ENCODE results near the gene SERPINA4. TPM values are rescaled to one million over a fixed set of nuclear protein-coding genes. Genes with fewer than 3 reads are reported as not detected.

SERPINA4 gene
- total RNA-seq, 1 experiment from 2014 or later: 0.17 TPM

GRCh38 chr14:94570440-94570839 lies 9.2 kb downstream of the SERPINA4 start:
- Histone ChIP-seq H3K27me3 (ENCODE audit: insufficient read depth, low read length) (no peaks in the 10 kb centered on the region), H3K4me1 (ENCODE audit: control insufficient read depth in 1 of 2, insufficient read depth in 2 of 2, low read length in 2 of 2) (no peaks in the 10 kb centered on the region), H3K4me3 (replicated peaks in 1 of 2; ENCODE audit: low read depth in 1 of 2, low read length in 2 of 2) (no peak overlapping the region), H3K9me3 (ENCODE audit: control insufficient read depth in 1 of 2, insufficient read depth in 1 of 2, low read depth in 1 of 2, low read length in 2 of 2) (no peaks in the 10 kb centered on the region), H2AFZ (ENCODE audit: low read depth, low read length, poor library complexity, severe bottlenecking) (no peak overlapping the region), H4K20me1 (ENCODE audit: insufficient read depth) (no peaks in the 10 kb centered on the region), H3K9me2 (ENCODE audit: insufficient read depth) (no peaks in the 10 kb centered on the region), H3K4me2 (ENCODE audit: low read length) (no peak overlapping the region), H3K36me3 (ENCODE audit: control insufficient read depth in 1 of 2, insufficient read depth in 2 of 2, low read length in 2 of 2) (no peaks in the 10 kb centered on the region), H3K27ac (ENCODE audit: low read depth, low read length) (no peak overlapping the region), H3K9ac (ENCODE audit: low read length) (no peak overlapping the region), H3K79me2 (ENCODE audit: insufficient read depth, low read length) (no peaks in the 10 kb centered on the region)
- ChIA-PET RAD21 (ENCODE audit: low non-redundant PET in 1 of 2, low total read pairs in 2 of 2, uncharacterized antibody in 2 of 2, unreplicated experiment in 2 of 2) (no interaction called here), CTCF (no interaction called here), POLR2A (no interaction called here)
- TF ChIP-seq RAD21 (IDR thresholded peaks at IDR 0.05; ENCODE audit: low read depth) (no peak), ZNF274 (IDR thresholded peaks at IDR 0.05; ENCODE audit: low read depth, low read length) (no peak), TCF7L2 (IDR thresholded peaks at IDR 0.05; ENCODE audit: borderline replicate concordance, extremely low read depth, insufficient read depth, insufficient read length) (no peak), SIN3A (IDR thresholded peaks at IDR 0.05; ENCODE audit: low read depth) (no peak), MAX (IDR thresholded peaks at IDR 0.05) (no peak), ZBTB33 (IDR thresholded peaks at IDR 0.05; ENCODE audit: extremely low read depth, insufficient replicate concordance, low read length) (no peak), CBX3 (IDR thresholded peaks at IDR 0.05; ENCODE audit: low read depth) (no peak), POLR2A (IDR thresholded peaks at IDR 0.05; ENCODE audit: borderline replicate concordance, extremely low read depth, insufficient read depth, insufficient read length) (no peak), EZH2phosphoT487 (IDR thresholded peaks at IDR 0.05; ENCODE audit: borderline replicate concordance) (no peak), SRF (IDR thresholded peaks at IDR 0.05; ENCODE audit: low read depth) (no peak), EGR1 (IDR thresholded peaks at IDR 0.05; ENCODE audit: low read depth) (no peak), POLR2AphosphoS5 (IDR thresholded peaks at IDR 0.05; ENCODE audit: low read depth, low read length) (no peak), EZH2 (IDR thresholded peaks at IDR 0.05) (no peak), ELF1 (IDR thresholded peaks at IDR 0.05; ENCODE audit: borderline replicate concordance, low read depth) (no peak), FOSL1 (IDR thresholded peaks at IDR 0.05; ENCODE audit: low read depth) (no peak), JUND (IDR thresholded peaks at IDR 0.05) (no peak), REST (IDR thresholded peaks at IDR 0.05; ENCODE audit: low read depth) (no peak), CEBPB (IDR thresholded peaks at IDR 0.05; ENCODE audit: low read depth) (no peak), ZFX (IDR thresholded peaks at IDR 0.05) (no peak), YY1 (IDR thresholded peaks at IDR 0.05; ENCODE audit: extremely low read depth, insufficient replicate concordance, low read depth, low read length) (no peak)
- intact Hi-C loops (cut with micrococcal nuclease): no loop called here
- no peak for ATAC-seq
- DNase-seq (ENCODE audit: low read depth, low spot score): no peak
- BruUV-seq (replicated peaks): no TSS peak

Measured in HCT116 (cell line).